ENCODE data around the gene FBN1.

FBN1 gene

GRCh38 chr15:48360841-48361240 lies 284.7 kb downstream of the FBN1 start:
- Histone ChIP-seq H3K79me2 (ENCODE audit: low read length) (no peaks in the 10 kb centered on the region), H3K4me3 (ENCODE audit: low read length) (no peak overlapping the region), H3K9me2 (replicated peaks; ENCODE audit: insufficient read depth, low read length) (no peaks in the 10 kb centered on the region), H3K36me3 (replicated peaks; ENCODE audit: insufficient read depth, low read length) (no peaks in the 10 kb centered on the region), H2AFZ (ENCODE audit: low read length) (no peak overlapping the region), H3K27me3 (replicated peaks; ENCODE audit: insufficient read depth, low read length) (no peaks in the 10 kb centered on the region), H4K20me1 (ENCODE audit: insufficient read depth, low read length) (no peaks in the 10 kb centered on the region), H3K9ac (ENCODE audit: low read length) (no peak overlapping the region), H3K27ac (ENCODE audit: low read length) (no peak overlapping the region), H3K9me3 (replicated peaks; ENCODE audit: insufficient read depth, low read length) (no peaks in the 10 kb centered on the region), H3K4me1 (ENCODE audit: low read length) (peaks cover 7% of the 10 kb centered on the region), H3K4me2 (ENCODE audit: low read depth, low read length) (no peak overlapping the region), H3F3A (ENCODE audit: insufficient read depth, low read length) (no peaks in the 10 kb centered on the region)
- TF ChIP-seq EZH2 (optimal IDR thresholded peaks at IDR 0.05; ENCODE audit: low read depth, low read length) (no peak), EZH2phosphoT487 (IDR thresholded peaks at IDR 0.05; ENCODE audit: low read length) (no peak), CTCF (IDR thresholded peaks at IDR 0.05; ENCODE audit: low read length) (no peak)
- no peak for DNase-seq

All from MM.1S (cell line).